GM12865 (cell line): ENCODE measurements around the gene CDRT4.

Source experiments
- DNase-seq: peaks from one replicate; pipeline ENCODE4 v3.0.0; 2010; ENCODE audit warnings: low read depth
- H3K4me3 ChIP-seq: 2 replicates; pipeline ENCODE4 v1.5.1; 2011; ENCODE audit warnings: mild to moderate bottlenecking, low read depth, low read length, control low read depth
- TF ChIP-seq, protein P1 (sequence below): IDR thresholded peaks from 2 replicates; pipeline ENCODE4 v1.5.1; 2011; ENCODE audit warnings: low read length, control low read depth, low read depth, inconsistent platforms; ENCODE audit not compliant: insufficient read depth; ENCODE audit errors: missing control alignments

CDRT4 gene

DNA sequence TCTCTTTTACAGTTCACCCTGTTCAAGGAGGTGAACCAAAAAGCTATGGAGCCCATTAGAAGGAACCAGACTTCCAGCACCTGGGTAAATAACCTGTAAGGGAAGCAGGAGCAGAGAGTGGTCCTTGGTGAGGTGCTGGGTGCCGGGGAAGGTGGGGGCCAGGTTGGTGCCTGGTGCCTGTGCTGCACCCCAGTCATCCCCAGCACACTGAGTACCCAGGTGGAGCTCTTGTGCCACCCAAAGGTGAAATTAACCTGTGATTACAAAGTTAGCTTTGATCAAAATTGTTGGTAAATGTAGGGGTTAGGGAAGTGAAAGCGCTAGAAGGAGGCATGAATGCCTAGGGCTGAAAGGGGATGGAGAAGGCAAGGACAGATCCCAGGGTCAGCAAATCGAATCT lies 58.6 kb downstream of the CDRT4 start:
- H3K4me3 ChIP-seq, result no peak overlapping the region
- no peak for DNase-seq
- TF ChIP-seq, protein P1, sequence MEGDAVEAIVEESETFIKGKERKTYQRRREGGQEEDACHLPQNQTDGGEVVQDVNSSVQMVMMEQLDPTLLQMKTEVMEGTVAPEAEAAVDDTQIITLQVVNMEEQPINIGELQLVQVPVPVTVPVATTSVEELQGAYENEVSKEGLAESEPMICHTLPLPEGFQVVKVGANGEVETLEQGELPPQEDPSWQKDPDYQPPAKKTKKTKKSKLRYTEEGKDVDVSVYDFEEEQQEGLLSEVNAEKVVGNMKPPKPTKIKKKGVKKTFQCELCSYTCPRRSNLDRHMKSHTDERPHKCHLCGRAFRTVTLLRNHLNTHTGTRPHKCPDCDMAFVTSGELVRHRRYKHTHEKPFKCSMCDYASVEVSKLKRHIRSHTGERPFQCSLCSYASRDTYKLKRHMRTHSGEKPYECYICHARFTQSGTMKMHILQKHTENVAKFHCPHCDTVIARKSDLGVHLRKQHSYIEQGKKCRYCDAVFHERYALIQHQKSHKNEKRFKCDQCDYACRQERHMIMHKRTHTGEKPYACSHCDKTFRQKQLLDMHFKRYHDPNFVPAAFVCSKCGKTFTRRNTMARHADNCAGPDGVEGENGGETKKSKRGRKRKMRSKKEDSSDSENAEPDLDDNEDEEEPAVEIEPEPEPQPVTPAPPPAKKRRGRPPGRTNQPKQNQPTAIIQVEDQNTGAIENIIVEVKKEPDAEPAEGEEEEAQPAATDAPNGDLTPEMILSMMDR, result no peak

DNA sequence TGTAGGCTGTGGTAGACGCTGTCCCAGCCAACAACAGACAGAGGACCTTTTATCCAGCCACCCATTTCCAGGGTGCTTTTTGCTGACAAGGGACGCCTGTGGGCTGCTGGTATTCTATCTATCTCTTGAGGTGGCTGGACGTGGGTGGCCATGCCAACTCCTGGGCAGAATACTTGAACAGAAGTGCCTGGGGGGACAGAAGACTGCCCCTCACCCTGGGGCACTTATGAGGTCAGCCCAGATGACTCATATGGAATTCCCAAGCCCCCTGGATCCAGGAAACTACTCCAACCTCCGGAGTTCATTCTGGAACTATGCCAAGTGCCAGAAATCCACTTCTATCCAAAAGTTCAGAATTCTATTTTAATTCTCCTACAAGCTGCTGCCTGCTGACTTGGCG lies 61.3 kb downstream of the CDRT4 start:
- no peak for DNase-seq
- H3K4me3 ChIP-seq, result no peak overlapping the region
- TF ChIP-seq, protein P1, result no peak

DNA sequence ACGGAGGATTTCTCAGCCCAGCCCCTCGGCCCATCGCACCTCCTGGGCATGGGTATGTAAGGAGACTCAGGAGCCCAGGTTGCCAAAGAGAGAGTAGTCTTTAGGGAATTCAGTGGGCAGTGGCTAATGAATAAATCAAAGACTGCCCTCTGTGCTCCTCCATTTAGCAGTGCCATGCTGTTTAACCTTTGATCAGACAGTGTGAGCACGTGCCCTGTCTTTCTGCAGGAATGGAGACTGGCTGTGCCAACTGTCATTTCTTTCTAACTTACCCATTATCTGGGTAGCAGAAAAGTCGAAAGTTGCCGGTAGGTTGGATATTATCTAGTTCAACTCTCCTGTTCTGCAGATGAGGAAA lies 62.4 kb downstream of the CDRT4 start:
- TF ChIP-seq, protein P1, result no peak
- no peak overlapping the region for H3K4me3 ChIP-seq
- no peak for DNase-seq

DNA sequence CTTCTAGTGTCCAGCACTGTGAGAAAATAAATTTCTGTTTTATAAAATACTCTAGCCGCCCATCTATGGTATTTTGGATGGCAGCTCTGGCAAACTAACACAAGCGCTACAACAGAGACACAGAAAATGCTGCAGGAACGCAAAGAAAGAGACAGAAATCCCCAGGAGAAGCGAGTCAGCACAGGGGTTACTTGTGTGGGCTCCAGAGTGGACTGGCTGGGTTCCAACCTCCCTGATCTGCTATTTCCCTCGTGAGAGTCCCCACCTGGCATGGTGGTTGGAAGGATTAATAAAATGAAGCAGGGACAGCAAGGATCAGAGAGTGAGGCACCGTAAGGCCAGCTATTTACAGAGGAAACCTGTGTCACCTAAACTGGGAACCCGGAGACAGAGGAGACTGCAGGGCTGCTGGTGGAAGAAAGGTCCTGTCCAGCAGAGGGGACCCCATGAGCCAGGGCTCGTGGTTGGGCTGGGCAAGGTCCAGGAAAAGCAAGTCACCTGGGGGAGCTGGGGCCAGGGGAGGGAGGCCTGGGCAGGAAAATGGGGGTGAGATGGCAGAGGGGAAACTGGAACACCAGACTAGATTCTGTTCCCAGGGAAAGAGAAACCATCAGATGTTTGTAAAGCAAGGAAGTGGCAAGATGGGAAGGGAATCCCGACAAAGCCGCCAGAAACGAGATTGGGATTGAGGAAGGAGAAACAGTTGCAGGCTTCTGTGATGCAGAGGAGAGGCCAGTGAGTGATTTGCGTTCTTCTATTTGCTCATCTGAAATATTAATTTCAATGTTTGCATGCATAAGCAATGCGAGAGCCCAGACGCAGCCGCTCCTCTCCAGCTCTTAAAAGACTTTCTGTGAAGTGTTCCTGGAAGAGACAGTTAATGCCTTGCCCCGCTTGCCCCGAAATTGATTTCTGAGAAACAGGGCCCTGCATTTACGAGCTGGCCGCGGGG lies 63.0 kb downstream of the CDRT4 start:
- TF ChIP-seq, protein P1, result no peak
- no peak for DNase-seq
- no peak overlapping the region for H3K4me3 ChIP-seq

DNA sequence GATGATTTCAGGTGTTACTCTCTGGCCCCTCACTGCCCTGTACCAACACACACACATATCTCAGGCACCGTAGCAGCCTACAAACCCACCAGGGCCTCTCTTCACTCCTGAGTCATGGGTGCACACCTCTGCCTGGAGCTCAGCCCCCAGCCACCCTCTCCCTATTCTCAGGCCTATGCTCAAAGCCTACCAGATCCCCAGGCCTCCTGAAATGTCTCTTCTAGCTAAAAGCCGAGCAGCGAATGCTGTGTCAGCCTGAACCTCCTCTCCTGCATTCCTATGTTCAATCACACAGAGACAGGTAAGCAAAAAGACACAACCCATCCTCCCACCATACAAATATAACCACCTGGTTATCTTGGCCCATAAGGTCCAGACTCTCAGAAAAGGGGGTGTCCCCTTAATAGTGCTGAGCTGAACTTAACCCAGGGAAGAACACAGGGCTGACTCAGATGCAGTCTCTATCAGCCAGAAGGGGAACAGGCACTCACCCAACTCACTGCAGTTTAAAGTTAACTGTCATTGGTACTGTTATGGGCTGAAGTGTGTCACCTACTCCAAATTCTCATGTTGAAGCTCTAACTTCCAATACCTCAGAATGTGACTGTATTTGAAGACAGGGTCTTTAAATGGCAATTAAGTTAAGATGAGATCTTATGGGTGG lies 64.0 kb downstream of the CDRT4 start:
- H3K4me3 ChIP-seq, result no peak overlapping the region
- TF ChIP-seq, protein P1, result no peak
- DNase-seq, result no peak

DNA sequence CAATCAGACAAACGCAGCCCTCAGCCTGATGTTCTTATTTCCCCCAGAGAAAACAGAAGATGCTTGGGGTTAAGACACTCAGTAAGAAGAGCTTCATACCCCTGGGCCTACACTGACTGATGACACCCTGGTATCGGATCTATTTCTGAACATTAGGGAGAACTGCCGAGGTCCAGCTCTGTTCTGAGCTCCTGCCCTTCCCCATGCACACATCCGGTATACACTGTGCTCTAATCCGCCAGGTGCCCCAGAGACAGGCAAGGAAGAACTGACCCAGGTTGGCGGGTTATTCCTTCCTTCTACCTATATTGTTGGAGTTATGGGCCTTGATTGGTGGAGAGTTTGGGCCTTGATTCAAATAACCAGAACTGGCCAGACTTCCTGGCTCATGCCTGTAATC lies 68.0 kb downstream of the CDRT4 start:
- no peak overlapping the region for H3K4me3 ChIP-seq
- TF ChIP-seq, protein P1, result no peak
- no peak for DNase-seq
